Astrocyte (in vitro differentiated cells and primary cell): ENCODE results near the gene UBTF.

ENCODE experiments used
- EZH2 ChIP-seq: IDR thresholded peaks from 2 replicates; pipeline ENCODE4 v1.6.1; 2012; ENCODE audit warnings: mild to moderate bottlenecking, low read length, inconsistent platforms; ENCODE audit not compliant: insufficient read depth
- TF ChIP-seq, protein P1 (sequence below): IDR thresholded peaks from 2 replicates; pipeline ENCODE4 v1.5.1; 2011; ENCODE audit warnings: low read depth, mild to moderate bottlenecking, inconsistent platforms, low read length, moderate library complexity; ENCODE audit not compliant: insufficient read depth

DNA sequence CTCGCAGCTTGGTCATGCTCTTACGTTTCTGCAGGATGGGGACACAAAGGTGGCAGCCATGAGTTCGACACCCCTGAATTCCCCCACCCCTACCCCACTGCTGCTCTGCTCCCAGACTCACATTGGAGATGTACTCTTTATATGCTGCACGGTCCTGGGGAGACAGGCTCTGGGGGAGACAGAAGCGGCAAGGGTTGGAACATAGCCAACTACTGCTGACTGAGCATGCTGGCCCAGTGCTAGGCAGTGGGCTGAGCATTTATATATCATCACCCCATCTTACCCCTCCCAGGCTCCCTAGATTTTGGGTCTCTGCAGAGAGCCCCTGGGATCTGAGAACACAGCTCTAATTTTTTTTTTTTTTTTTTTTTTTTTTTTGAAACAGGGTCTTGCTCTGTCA is 11.7 kb downstream of the UBTF start:
- TF ChIP-seq, protein P1, sequence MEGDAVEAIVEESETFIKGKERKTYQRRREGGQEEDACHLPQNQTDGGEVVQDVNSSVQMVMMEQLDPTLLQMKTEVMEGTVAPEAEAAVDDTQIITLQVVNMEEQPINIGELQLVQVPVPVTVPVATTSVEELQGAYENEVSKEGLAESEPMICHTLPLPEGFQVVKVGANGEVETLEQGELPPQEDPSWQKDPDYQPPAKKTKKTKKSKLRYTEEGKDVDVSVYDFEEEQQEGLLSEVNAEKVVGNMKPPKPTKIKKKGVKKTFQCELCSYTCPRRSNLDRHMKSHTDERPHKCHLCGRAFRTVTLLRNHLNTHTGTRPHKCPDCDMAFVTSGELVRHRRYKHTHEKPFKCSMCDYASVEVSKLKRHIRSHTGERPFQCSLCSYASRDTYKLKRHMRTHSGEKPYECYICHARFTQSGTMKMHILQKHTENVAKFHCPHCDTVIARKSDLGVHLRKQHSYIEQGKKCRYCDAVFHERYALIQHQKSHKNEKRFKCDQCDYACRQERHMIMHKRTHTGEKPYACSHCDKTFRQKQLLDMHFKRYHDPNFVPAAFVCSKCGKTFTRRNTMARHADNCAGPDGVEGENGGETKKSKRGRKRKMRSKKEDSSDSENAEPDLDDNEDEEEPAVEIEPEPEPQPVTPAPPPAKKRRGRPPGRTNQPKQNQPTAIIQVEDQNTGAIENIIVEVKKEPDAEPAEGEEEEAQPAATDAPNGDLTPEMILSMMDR = no peak
- TF ChIP-seq EZH2 = no peak
